HEK293 (cell line): Measurements from ENCODE around the gene IGFL3.
A peak's percentile ranks its signal among the peaks of the same experiment; 100 is the strongest.

ENCODE experiments used
- CTCF ChIA-PET: fragments of 350-600 bp; formaldehyde crosslinking; extraction: SDS; loops from one replicate; lab custom pipeline; 2021; ENCODE audit warnings: antibody characterized with exemption; lab: Yijun Ruan, JAX
- POLR2A ChIA-PET: fragments of 300-600 bp; formaldehyde crosslinking; extraction: SDS; loops from one replicate; lab custom pipeline; 2020; ENCODE audit warnings: antibody characterized with exemption, inconsistent platforms; lab: Yijun Ruan, JAX
- H3K27ac ChIP-seq: fragments of 200-500 bp; sonication (Bioruptor generic); 2 replicates; pipeline ENCODE4 v1.5.1; 2014; ENCODE audit warnings: low read depth, low read length, control low read depth, inconsistent platforms; ENCODE audit errors: extremely low read depth
- H3K36me3 ChIP-seq, 2 experiments: fragments of 200-500 bp in 1 of 2; sonication (Bioruptor generic) in 1 of 2; 1 replicate in 1 of 2; 2 replicates in 1 of 2; pipeline ENCODE4 v1.5.1; 2014 to 2017; ENCODE audit warnings: inconsistent platforms in 2 of 2, low read length in 2 of 2; ENCODE audit not compliant: control insufficient read depth in 2 of 2, insufficient read depth in 1 of 2
- H3K4me1 ChIP-seq: fragments of 200-500 bp; sonication (Bioruptor generic); 2 replicates; pipeline ENCODE4 v1.5.1; 2014; ENCODE audit warnings: mild to moderate bottlenecking, low read length, inconsistent platforms; ENCODE audit not compliant: control insufficient read depth, insufficient read depth
- H3K4me3 ChIP-seq: 2 replicates; pipeline ENCODE4 v1.5.1; 2011; ENCODE audit warnings: low read depth, mild to moderate bottlenecking, control low read depth, low read length, moderate library complexity
- H3K9me3 ChIP-seq: fragments of 200-500 bp; sonication (Bioruptor generic); 2 replicates; pipeline ENCODE4 v1.5.1; 2014; ENCODE audit warnings: low read depth, low read length, inconsistent platforms; ENCODE audit not compliant: control insufficient read depth, insufficient read depth
- REPIN1 ChIP-seq: fragments of 450-650 bp; formaldehyde crosslinking; IDR thresholded peaks from 2 replicates; pipeline ENCODE4 v1.5.1; 2017; ENCODE audit warnings: missing biosample characterization, missing genetic modification characterization, low read depth
- SCRT2 ChIP-seq: fragments of 450-650 bp; formaldehyde crosslinking; IDR thresholded peaks from 2 replicates; pipeline ENCODE4 v1.5.1; 2016; ENCODE audit warnings: missing biosample characterization, missing genetic modification characterization
- ZBTB20 ChIP-seq: fragments of 450-650 bp; formaldehyde crosslinking; IDR thresholded peaks from 2 replicates; pipeline ENCODE4 v1.5.1; 2016; ENCODE audit warnings: missing biosample characterization, missing genetic modification characterization
- ZNF169 ChIP-seq: fragments of 450-650 bp; formaldehyde crosslinking; IDR thresholded peaks from 2 replicates; pipeline ENCODE4 v1.5.1; 2016; ENCODE audit warnings: missing biosample characterization, missing genetic modification characterization
- ZNF211 ChIP-seq: fragments of 450-650 bp; formaldehyde crosslinking; IDR thresholded peaks from 2 replicates; pipeline ENCODE4 v1.5.1; 2016; ENCODE audit warnings: low read depth, missing biosample characterization, missing genetic modification characterization
- ZNF324 ChIP-seq: fragments of 450-650 bp; formaldehyde crosslinking; IDR thresholded peaks from 2 replicates; pipeline ENCODE4 v1.5.1; 2016; ENCODE audit warnings: missing biosample characterization, missing genetic modification characterization
- ZNF37A ChIP-seq: fragments of 450-650 bp; IDR thresholded peaks from 2 replicates; pipeline ENCODE4 v1.5.1; 2018; ENCODE audit warnings: missing biosample characterization, missing genetic modification characterization
- ZNF394 ChIP-seq: fragments of 450-650 bp; formaldehyde crosslinking; IDR thresholded peaks from 2 replicates; pipeline ENCODE4 v1.5.1; 2016; ENCODE audit warnings: missing biosample characterization, missing genetic modification characterization, mild to moderate bottlenecking, moderate library complexity, borderline replicate concordance
- ZNF530 ChIP-seq: fragments of 450-650 bp; formaldehyde crosslinking; IDR thresholded peaks from 2 replicates; pipeline ENCODE4 v1.5.1; 2016; ENCODE audit warnings: low read depth, missing biosample characterization, missing genetic modification characterization
- ZNF596 ChIP-seq: fragments of 450-650 bp; IDR thresholded peaks from 2 replicates; pipeline ENCODE4 v1.5.0; 2018; ENCODE audit warnings: missing biosample characterization, mild to moderate bottlenecking, missing genetic modification characterization, moderate library complexity
- ZNF624 ChIP-seq: fragments of 450-650 bp; formaldehyde crosslinking; IDR thresholded peaks from 2 replicates; pipeline ENCODE4 v1.5.1; 2017; ENCODE audit warnings: missing biosample characterization, missing genetic modification characterization
- ZSCAN16 ChIP-seq: fragments of 450-650 bp; formaldehyde crosslinking; IDR thresholded peaks from 2 replicates; pipeline ENCODE4 v1.5.1; 2016; ENCODE audit warnings: missing biosample characterization, missing genetic modification characterization
- TF ChIP-seq, protein P1 (sequence below): fragments of 450-650 bp; formaldehyde crosslinking; IDR thresholded peaks from 2 replicates; pipeline ENCODE4 v1.5.1; 2016; ENCODE audit warnings: missing biosample characterization, missing genetic modification characterization, borderline replicate concordance
- TF ChIP-seq, protein P2 (sequence below): fragments of 450-650 bp; formaldehyde crosslinking; IDR thresholded peaks from 2 replicates; pipeline ENCODE4 v1.5.0; 2017; ENCODE audit warnings: missing biosample characterization, missing genetic modification characterization, borderline replicate concordance
- TF ChIP-seq, protein P3 (sequence below): fragments of 450-650 bp; formaldehyde crosslinking; IDR thresholded peaks from 2 replicates; pipeline ENCODE4; 2016; ENCODE audit warnings: missing biosample characterization, missing genetic modification characterization

Gene IGFL3

DNA sequence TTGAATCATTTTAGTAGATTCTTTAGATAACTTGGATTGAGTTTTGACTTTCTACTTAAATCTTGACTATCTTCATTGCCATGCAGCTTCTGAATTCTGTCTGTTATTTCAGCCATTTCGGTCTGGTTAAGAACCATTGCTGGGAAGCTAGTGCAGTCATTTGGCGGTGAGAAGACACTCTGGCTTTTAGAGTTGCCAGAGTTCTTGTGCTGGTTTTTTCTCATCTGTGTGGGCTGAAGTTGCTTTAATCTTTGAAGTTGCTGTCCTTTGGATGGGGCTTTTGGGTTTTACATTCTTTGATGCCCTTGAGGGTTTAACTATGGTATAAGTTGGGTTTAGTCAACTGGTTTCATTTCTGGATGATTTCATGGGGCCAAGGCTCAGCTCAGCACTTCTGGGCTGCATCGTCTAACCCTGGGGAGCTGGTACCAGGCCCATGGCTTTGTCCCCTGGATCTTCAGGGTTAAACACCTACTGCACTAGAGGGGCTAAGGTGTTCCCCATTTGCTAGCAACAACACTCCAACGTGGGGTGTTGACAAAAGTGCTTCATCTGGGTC, 13.5 kb upstream of the IGFL3 start:
- H3K4me3 ChIP-seq: no peak overlapping the region
- ChIA-PET CTCF (no interaction called here), POLR2A (interaction anchor here (1.1 kb wide), 1 partner anchor 10 kb away, joined by 3 read pairs; the partner anchor contains the start of gene IGFL2)
- peaks cover 10% of the 10 kb centered on the region for H3K4me1 ChIP-seq
- TF ChIP-seq SCRT2: no peak
- TF ChIP-seq ZNF530: no peak
- no peak for TF ChIP-seq ZSCAN16
- TF ChIP-seq ZNF596 (tag by site-specific recombination): no peak
- TF ChIP-seq ZBTB20 (tag by site-specific recombination): no peak
- TF ChIP-seq ZNF324 (tag by site-specific recombination): no peak
- TF ChIP-seq, protein P1, sequence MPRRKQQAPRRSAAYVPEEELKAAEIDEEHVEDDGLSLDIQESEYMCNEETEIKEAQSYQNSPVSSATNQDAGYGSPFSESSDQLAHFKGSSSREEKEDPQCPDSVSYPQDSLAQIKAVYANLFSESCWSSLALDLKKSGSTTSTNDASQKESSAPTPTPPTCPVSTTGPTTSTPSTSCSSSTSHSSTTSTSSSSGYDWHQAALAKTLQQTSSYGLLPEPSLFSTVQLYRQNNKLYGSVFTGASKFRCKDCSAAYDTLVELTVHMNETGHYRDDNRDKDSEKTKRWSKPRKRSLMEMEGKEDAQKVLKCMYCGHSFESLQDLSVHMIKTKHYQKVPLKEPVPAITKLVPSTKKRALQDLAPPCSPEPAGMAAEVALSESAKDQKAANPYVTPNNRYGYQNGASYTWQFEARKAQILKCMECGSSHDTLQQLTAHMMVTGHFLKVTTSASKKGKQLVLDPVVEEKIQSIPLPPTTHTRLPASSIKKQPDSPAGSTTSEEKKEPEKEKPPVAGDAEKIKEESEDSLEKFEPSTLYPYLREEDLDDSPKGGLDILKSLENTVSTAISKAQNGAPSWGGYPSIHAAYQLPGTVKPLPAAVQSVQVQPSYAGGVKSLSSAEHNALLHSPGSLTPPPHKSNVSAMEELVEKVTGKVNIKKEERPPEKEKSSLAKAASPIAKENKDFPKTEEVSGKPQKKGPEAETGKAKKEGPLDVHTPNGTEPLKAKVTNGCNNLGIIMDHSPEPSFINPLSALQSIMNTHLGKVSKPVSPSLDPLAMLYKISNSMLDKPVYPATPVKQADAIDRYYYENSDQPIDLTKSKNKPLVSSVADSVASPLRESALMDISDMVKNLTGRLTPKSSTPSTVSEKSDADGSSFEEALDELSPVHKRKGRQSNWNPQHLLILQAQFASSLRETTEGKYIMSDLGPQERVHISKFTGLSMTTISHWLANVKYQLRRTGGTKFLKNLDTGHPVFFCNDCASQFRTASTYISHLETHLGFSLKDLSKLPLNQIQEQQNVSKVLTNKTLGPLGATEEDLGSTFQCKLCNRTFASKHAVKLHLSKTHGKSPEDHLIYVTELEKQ (tag by site-specific recombination): no peak
- TF ChIP-seq, protein P2, sequence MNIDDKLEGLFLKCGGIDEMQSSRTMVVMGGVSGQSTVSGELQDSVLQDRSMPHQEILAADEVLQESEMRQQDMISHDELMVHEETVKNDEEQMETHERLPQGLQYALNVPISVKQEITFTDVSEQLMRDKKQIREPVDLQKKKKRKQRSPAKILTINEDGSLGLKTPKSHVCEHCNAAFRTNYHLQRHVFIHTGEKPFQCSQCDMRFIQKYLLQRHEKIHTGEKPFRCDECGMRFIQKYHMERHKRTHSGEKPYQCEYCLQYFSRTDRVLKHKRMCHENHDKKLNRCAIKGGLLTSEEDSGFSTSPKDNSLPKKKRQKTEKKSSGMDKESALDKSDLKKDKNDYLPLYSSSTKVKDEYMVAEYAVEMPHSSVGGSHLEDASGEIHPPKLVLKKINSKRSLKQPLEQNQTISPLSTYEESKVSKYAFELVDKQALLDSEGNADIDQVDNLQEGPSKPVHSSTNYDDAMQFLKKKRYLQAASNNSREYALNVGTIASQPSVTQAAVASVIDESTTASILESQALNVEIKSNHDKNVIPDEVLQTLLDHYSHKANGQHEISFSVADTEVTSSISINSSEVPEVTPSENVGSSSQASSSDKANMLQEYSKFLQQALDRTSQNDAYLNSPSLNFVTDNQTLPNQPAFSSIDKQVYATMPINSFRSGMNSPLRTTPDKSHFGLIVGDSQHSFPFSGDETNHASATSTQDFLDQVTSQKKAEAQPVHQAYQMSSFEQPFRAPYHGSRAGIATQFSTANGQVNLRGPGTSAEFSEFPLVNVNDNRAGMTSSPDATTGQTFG: no peak
- no peak for TF ChIP-seq ZNF624 (tag by site-specific recombination)
- TF ChIP-seq, protein P3, sequence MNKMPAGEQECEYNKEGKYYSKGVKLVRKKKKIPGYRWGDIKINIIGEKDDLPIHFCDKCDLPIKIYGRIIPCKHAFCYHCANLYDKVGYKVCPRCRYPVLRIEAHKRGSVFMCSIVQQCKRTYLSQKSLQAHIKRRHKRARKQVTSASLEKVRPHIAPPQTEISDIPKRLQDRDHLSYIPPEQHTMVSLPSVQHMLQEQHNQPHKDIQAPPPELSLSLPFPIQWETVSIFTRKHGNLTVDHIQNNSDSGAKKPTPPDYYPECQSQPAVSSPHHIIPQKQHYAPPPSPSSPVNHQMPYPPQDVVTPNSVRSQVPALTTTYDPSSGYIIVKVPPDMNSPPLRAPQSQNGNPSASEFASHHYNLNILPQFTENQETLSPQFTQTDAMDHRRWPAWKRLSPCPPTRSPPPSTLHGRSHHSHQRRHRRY (tag by site-specific recombination): no peak
- no peak for TF ChIP-seq REPIN1
- no peaks in the 10 kb centered on the region; the same call in 1 of the 2 replicates for H3K9me3 ChIP-seq
- no peak overlapping the region for H3K27ac ChIP-seq
- H3K36me3 ChIP-seq: no peaks in the 10 kb centered on the region

- no peaks in the 10 kb centered on the region for H3K36me3 ChIP-seq
- ChIA-PET CTCF (interaction anchor here (0.6 to 2.4 kb wide), 5 partner anchors 52 to 265 kb away, joined by 3 to 5 read pairs (median 3); no protein-coding TSS in a partner anchor), POLR2A (no interaction called here)
- no peaks in the 10 kb centered on the region; the same call in 1 of the 2 replicates for H3K9me3 ChIP-seq
- no peak for TF ChIP-seq ZNF37A (tag by site-specific recombination)
- no peak for TF ChIP-seq ZNF169 (tag by site-specific recombination)
- peak; percentile 28; the same call in 1 of the 2 replicates for TF ChIP-seq ZNF394 (tag by site-specific recombination)
- no peak for TF ChIP-seq ZNF211
- H3K4me1 ChIP-seq: peaks cover 10% of the 10 kb centered on the region
- no peak overlapping the region for H3K4me3 ChIP-seq
- H3K27ac ChIP-seq: no peak overlapping the region
These were observed 10.0 kb upstream of the IGFL3 start for GRCh38 chr19:46134527-46134926.
